Ovary (tissue), 9 donors: ENCODE data around the gene PXN. TPM values are rescaled to one million over a fixed set of nuclear protein-coding genes. Genes with fewer than 3 reads are reported as not detected.

Source experiments
- DNase-seq, 5 donors: peaks; one replicate each; pipeline ENCODE4 v3.0.0-alpha.2; 2019 to 2020
- H3K27ac ChIP-seq, 2 donors: fragments of 200-600 bp; one replicate each; pipeline versions ENCODE4 v1.5.1 to v1.8.0; 2019 to 2022
- H3K27me3 ChIP-seq: fragments of 200-600 bp; one replicate; pipeline ENCODE4 v1.8.0; 2022
- H3K36me3 ChIP-seq: fragments of 200-600 bp; sonication (generic); one replicate; pipeline ENCODE4 v1.5.1; 2019
- H3K4me1 ChIP-seq: one replicate; pipeline ENCODE4 v1.8.1; 2013; ENCODE audit warnings: mild to moderate bottlenecking, moderate library complexity; ENCODE audit not compliant: insufficient read depth
- H3K4me3 ChIP-seq: fragments of 200-600 bp; sonication (generic); one replicate; pipeline ENCODE4 v1.5.1; 2017
- H3K9me3 ChIP-seq, 2 donors: fragments of 200-600 bp in 1 of 2; sonication (generic) in 1 of 2; one replicate each; pipeline versions ENCODE4 v1.5.1 to v1.8.1; 2013 to 2019; ENCODE audit warnings: mild to moderate bottlenecking in 1 of 2, moderate library complexity in 1 of 2
- CTCF ChIP-seq, 3 donors: fragments of 450-650 bp in 2 of 3; fragments of 200-600 bp in 1 of 3; IDR thresholded peaks; one replicate each; pipeline versions ENCODE4 v1.5.1 to v1.8.0; 2016 to 2022; ENCODE audit warnings: antibody characterized with exemption in 3 of 3, mild to moderate bottlenecking in 1 of 3
- EP300 ChIP-seq: sonication (generic); formaldehyde crosslinking; IDR thresholded peaks from one replicate; pipeline ENCODE4 v1.6.1; 2017; ENCODE audit warnings: antibody characterized with exemption
- POLR2A ChIP-seq: fragments of 450-650 bp; IDR thresholded peaks from one replicate; pipeline ENCODE4 v1.6.1; 2017; ENCODE audit warnings: antibody characterized with exemption, mild to moderate bottlenecking, moderate library complexity
- WGBS, 3 donors: extraction: QIAGEN DNeasy Blood & Tissue Kit in 1 of 3; methylation state at CpG; one replicate each; pipeline versions ENCODE4 v1.1.5 to v1.1.7; 2013 to 2017; 5-methylcytosine and 5-hydroxymethylcytosine counted together
- intact Hi-C, 4 donors: fragments of 100-400 bp; cut with DNase I; formaldehyde crosslinking; loops; one replicate each; pipeline versions ENCODE4 v1.11.0 to v1.15.1; 2022 to 2023
- polyA plus RNA-seq, 2 donors: library from polyadenylated mRNA; stranded (reverse); fragments of 200-250 nt in 1 of 2; fragments of 350-450 nt in 1 of 2; fragmentation: Illumina TruSeq in 1 of 2; extraction: RNeasy Lipid Tissue Mini Kit (QIAGEN cat#74804) in 1 of 2; gene quantifications; one replicate each; pipeline ENCODE4 v1.2.3, GENCODE V29; 2013 to 2014
- total RNA-seq, 7 donors: library from RNA; depleted of rRNA in 2 of 7; stranded (reverse); fragments of >200 nt in 2 of 7; fragmentation: NEBNext Ultra II Directional in 3 of 7; extraction: Animal tissue kit (Norgen Biotek cat#: 25700) in 3 of 7; gene quantifications; one replicate each; pipeline versions ENCODE4 v1.1.0 to v1.2.4, GENCODE V29; 2016 to 2023
- donor health status: DM: no; HTN: no; CAD: no; lungs with moderate emphysema.
- donor health status: DM: no; HTN: no; CAD: no.
- donor health status: Bipolar disorder and iron deficiency.
- donor health status: DM: yes; HTN: yes; CAD: no.
- donor health status: DM: no; HTN: no; CAD: no.
- donor health status: DM: yes; HTN: yes; CAD: no.

The PXN gene
- total and polyA plus RNA-seq, 9 donors = 25.0 to 78.0 (median 44.7) TPM

- Histone ChIP-seq H3K9me3 (no peaks in the 10 kb centered on the region), H3K27ac (no peak overlapping the region), H3K4me1 (peaks cover 25% of the 10 kb centered on the region), H3K27me3 (no peaks in the 10 kb centered on the region), H3K4me3 (no peak overlapping the region), H3K36me3 (no peaks in the 10 kb centered on the region)
- TF ChIP-seq CTCF (IDR thresholded peaks at IDR 0.05) (no peak), POLR2A (no peak), EP300 (no peak)
- DNase-seq = no peak
- intact Hi-C loops = no loop called here
- 96 to 97% (median 97%) methylated on average over 5 of the region's 5 CpGs for WGBS, 3 donors
Observed at GRCh38 chr12:120260607-120261006, 4.9 kb downstream of the PXN start.

- no peaks in the 10 kb centered on the region for H3K36me3 ChIP-seq
- H3K4me1 ChIP-seq = peaks cover 25% of the 10 kb centered on the region
- WGBS, 3 donors = 57 to 65% (median 57%) methylated on average over 8 of the region's 8 CpGs
- no peak for TF ChIP-seq POLR2A
- TF ChIP-seq EP300 = no peak
- TF ChIP-seq CTCF (IDR thresholded peaks at IDR 0.05) = no peak
- H3K4me3 ChIP-seq = no peak overlapping the region
- H3K27ac ChIP-seq = no peak overlapping the region
- DNase-seq = no peak
- intact Hi-C loops = loop anchor here in 1 of 4 donors (5.0 kb wide), 1 partner anchor 1078 kb away; no protein-coding TSS in a partner anchor
- no peaks in the 10 kb centered on the region for H3K27me3 ChIP-seq
- H3K9me3 ChIP-seq = no peaks in the 10 kb centered on the region
Observed at GRCh38 chr12:120259418-120260202, 5.9 kb downstream of the PXN start.

- Histone ChIP-seq H3K4me1 (peaks cover 21% of the 10 kb centered on the region), H3K27me3 (no peaks in the 10 kb centered on the region), H3K9me3 (no peaks in the 10 kb centered on the region), H3K36me3 (no peaks in the 10 kb centered on the region), H3K27ac (peak overlapping the region in 1 of 2 donors; percentile 60), H3K4me3 (no peak overlapping the region)
- intact Hi-C loops = loop anchor here in 1 of 4 donors (5.0 kb wide), 1 partner anchor 1079 kb away; no protein-coding TSS in a partner anchor
- DNase-seq = no peak
- TF ChIP-seq CTCF (IDR thresholded peaks at IDR 0.05) = no peak
- TF ChIP-seq POLR2A = no peak
- TF ChIP-seq EP300 = no peak
- WGBS, 3 donors = 94 to 97% (median 94%) methylated on average over 5 of the region's 5 CpGs
Observed at GRCh38 chr12:120258323-120258896, 7.1 kb downstream of the PXN start.

GRCh38 chr12:120257041-120257821 is 8.3 kb downstream of the PXN start:
- no peaks in the 10 kb centered on the region for H3K9me3 ChIP-seq
- H3K36me3 ChIP-seq = no peaks in the 10 kb centered on the region
- no peak for TF ChIP-seq POLR2A
- no peak for TF ChIP-seq EP300
- TF ChIP-seq CTCF (IDR thresholded peaks at IDR 0.05) = no peak
- 1 to 5% (median 5%) methylated on average over 9 of the region's 9 CpGs for WGBS, 3 donors
- H3K27ac ChIP-seq = peak overlapping the region; percentile 31 to 60
- peak; percentile 55 to 73 (median 59) for DNase-seq
- intact Hi-C loops = loop anchor here in 1 of 4 donors (5.0 kb wide), 1 partner anchor 1080 kb away; no protein-coding TSS in a partner anchor
- H3K27me3 ChIP-seq = no peaks in the 10 kb centered on the region
- peaks cover 12% of the 10 kb centered on the region for H3K4me1 ChIP-seq
- H3K4me3 ChIP-seq = no peak overlapping the region
